Ovary (tissue), 9 donors: Measurements from ENCODE around the gene CHML. TPM values are rescaled to one million over a fixed set of nuclear protein-coding genes. Genes with fewer than 3 reads are reported as not detected.
A peak's percentile ranks its signal among the peaks of the same experiment; 100 is the strongest.

Experiments
- DNase-seq, 5 donors: peaks; one replicate each; pipeline ENCODE4 v3.0.0-alpha.2; 2019 to 2020
- H3K27ac ChIP-seq, 2 donors: fragments of 200-600 bp; one replicate each; pipeline versions ENCODE4 v1.5.1 to v1.8.0; 2019 to 2022
- H3K27me3 ChIP-seq: fragments of 200-600 bp; one replicate; pipeline ENCODE4 v1.8.0; 2022
- H3K36me3 ChIP-seq: fragments of 200-600 bp; sonication (generic); one replicate; pipeline ENCODE4 v1.5.1; 2019
- H3K4me1 ChIP-seq: one replicate; pipeline ENCODE4 v1.8.1; 2013; ENCODE audit warnings: mild to moderate bottlenecking, moderate library complexity; ENCODE audit not compliant: insufficient read depth
- H3K4me3 ChIP-seq: fragments of 200-600 bp; sonication (generic); one replicate; pipeline ENCODE4 v1.5.1; 2017
- H3K9me3 ChIP-seq, 2 donors: fragments of 200-600 bp in 1 of 2; sonication (generic) in 1 of 2; one replicate each; pipeline versions ENCODE4 v1.5.1 to v1.8.1; 2013 to 2019; ENCODE audit warnings: mild to moderate bottlenecking in 1 of 2, moderate library complexity in 1 of 2
- CTCF ChIP-seq, 3 donors: fragments of 450-650 bp in 2 of 3; fragments of 200-600 bp in 1 of 3; IDR thresholded peaks; one replicate each; pipeline versions ENCODE4 v1.5.1 to v1.8.0; 2016 to 2022; ENCODE audit warnings: antibody characterized with exemption in 3 of 3, mild to moderate bottlenecking in 1 of 3
- EP300 ChIP-seq: sonication (generic); formaldehyde crosslinking; IDR thresholded peaks from one replicate; pipeline ENCODE4 v1.6.1; 2017; ENCODE audit warnings: antibody characterized with exemption
- POLR2A ChIP-seq: fragments of 450-650 bp; IDR thresholded peaks from one replicate; pipeline ENCODE4 v1.6.1; 2017; ENCODE audit warnings: antibody characterized with exemption, mild to moderate bottlenecking, moderate library complexity
- WGBS, 3 donors: extraction: QIAGEN DNeasy Blood & Tissue Kit in 1 of 3; methylation state at CpG; one replicate each; pipeline versions ENCODE4 v1.1.5 to v1.1.7; 2013 to 2017; 5-methylcytosine and 5-hydroxymethylcytosine counted together
- intact Hi-C, 4 donors: fragments of 100-400 bp; cut with DNase I; formaldehyde crosslinking; loops; one replicate each; pipeline versions ENCODE4 v1.11.0 to v1.15.1; 2022 to 2023
- polyA plus RNA-seq, 2 donors: library from polyadenylated mRNA; stranded (reverse); fragments of 200-250 nt in 1 of 2; fragments of 350-450 nt in 1 of 2; fragmentation: Illumina TruSeq in 1 of 2; extraction: RNeasy Lipid Tissue Mini Kit (QIAGEN cat#74804) in 1 of 2; gene quantifications; one replicate each; pipeline ENCODE4 v1.2.3, GENCODE V29; 2013 to 2014
- total RNA-seq, 7 donors: library from RNA; depleted of rRNA in 2 of 7; stranded (reverse); fragments of >200 nt in 2 of 7; fragmentation: NEBNext Ultra II Directional in 3 of 7; extraction: Animal tissue kit (Norgen Biotek cat#: 25700) in 3 of 7; gene quantifications; one replicate each; pipeline versions ENCODE4 v1.1.0 to v1.2.4, GENCODE V29; 2016 to 2023
- donor health status: DM: no; HTN: no; CAD: no; lungs with moderate emphysema.
- donor health status: DM: no; HTN: no; CAD: no.
- donor health status: Bipolar disorder and iron deficiency.
- donor health status: DM: yes; HTN: yes; CAD: no.
- donor health status: DM: no; HTN: no; CAD: no.
- donor health status: DM: yes; HTN: yes; CAD: no.

The CHML gene
- total and polyA plus RNA-seq, 9 donors: 5.3 to 25.1 (median 11.0) TPM

DNA sequence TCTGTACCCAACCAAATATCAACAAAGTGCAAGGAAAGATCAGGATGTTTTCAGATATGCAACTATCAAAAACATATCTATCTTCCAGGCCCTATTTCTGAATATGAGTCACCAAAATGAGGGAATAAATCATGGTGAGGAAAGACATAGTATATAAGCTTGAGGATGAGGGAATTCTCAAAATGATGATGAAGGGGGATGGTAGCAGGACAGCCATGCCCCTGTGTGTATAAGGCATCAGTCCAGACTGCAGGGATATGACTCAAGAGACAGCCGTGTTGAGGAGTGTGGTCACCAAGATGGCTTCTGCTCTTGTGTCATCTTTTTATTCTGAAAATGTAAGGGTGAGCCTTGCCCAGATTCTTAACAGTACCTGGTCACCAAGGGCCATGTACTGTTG is 7.5 kb upstream of the CHML start:
- no peaks in the 10 kb centered on the region for H3K4me1 ChIP-seq
- DNase-seq: no peak
- no peak overlapping the region for H3K4me3 ChIP-seq
- no peak overlapping the region for H3K27ac ChIP-seq
- TF ChIP-seq CTCF (IDR thresholded peaks at IDR 0.05) (no peak), POLR2A (no peak), EP300 (no peak)
- H3K9me3 ChIP-seq: no peaks in the 10 kb centered on the region
- no peaks in the 10 kb centered on the region for H3K36me3 ChIP-seq
- 92 to 97% (median 94%) methylated on average over 1 of the region's 1 CpG for WGBS, 3 donors
- intact Hi-C loops: no loop called here
- H3K27me3 ChIP-seq: no peaks in the 10 kb centered on the region

- H3K4me3 ChIP-seq: no peak overlapping the region
- DNase-seq: no peak
- H3K27me3 ChIP-seq: no peaks in the 10 kb centered on the region
- H3K9me3 ChIP-seq: no peaks in the 10 kb centered on the region
- WGBS, 3 donors: 89 to 96% (median 90%) methylated on average over 7 of the region's 7 CpGs
- H3K36me3 ChIP-seq: no peaks in the 10 kb centered on the region
- intact Hi-C loops: no loop called here
- no peak overlapping the region for H3K27ac ChIP-seq
- TF ChIP-seq EP300 (no peak), POLR2A (no peak), CTCF (IDR thresholded peaks at IDR 0.05) (no peak)
- no peaks in the 10 kb centered on the region for H3K4me1 ChIP-seq
These were observed 6.0 kb upstream of the CHML start for GRCh38 chr1:241646201-241646600.

GRCh38 chr1:241645199-241645598 is 5.0 kb upstream of the CHML start:
- WGBS, 3 donors: 34 to 54% (median 36%) methylated on average over 4 of the region's 4 CpGs
- H3K4me3 ChIP-seq: no peak overlapping the region
- no peaks in the 10 kb centered on the region for H3K27me3 ChIP-seq
- H3K36me3 ChIP-seq: no peaks in the 10 kb centered on the region
- H3K27ac ChIP-seq: peak overlapping the region in 1 of 2 donors; percentile 63
- TF ChIP-seq EP300: no peak
- TF ChIP-seq CTCF (IDR thresholded peaks at IDR 0.05): no peak
- TF ChIP-seq POLR2A: no peak
- no peaks in the 10 kb centered on the region for H3K4me1 ChIP-seq
- peak in 4 of 5 donors; percentile 29 to 35 (median 32) for DNase-seq
- intact Hi-C loops: no loop called here
- no peaks in the 10 kb centered on the region for H3K9me3 ChIP-seq

GRCh38 chr1:241644259-241644658 is 4.1 kb upstream of the CHML start:
- no peak for TF ChIP-seq POLR2A
- TF ChIP-seq CTCF (IDR thresholded peaks at IDR 0.05): no peak
- no peak for TF ChIP-seq EP300
- no peaks in the 10 kb centered on the region for H3K27me3 ChIP-seq
- no peaks in the 10 kb centered on the region for H3K9me3 ChIP-seq
- H3K4me3 ChIP-seq: no peak overlapping the region
- peak overlapping the region in 1 of 2 donors; percentile 0 for H3K27ac ChIP-seq
- no peak for DNase-seq
- H3K4me1 ChIP-seq: no peaks in the 10 kb centered on the region
- 92 to 100% (median 95%) methylated on average over 2 of the region's 2 CpGs for WGBS, 3 donors
- H3K36me3 ChIP-seq: no peaks in the 10 kb centered on the region
- intact Hi-C loops: no loop called here

DNA sequence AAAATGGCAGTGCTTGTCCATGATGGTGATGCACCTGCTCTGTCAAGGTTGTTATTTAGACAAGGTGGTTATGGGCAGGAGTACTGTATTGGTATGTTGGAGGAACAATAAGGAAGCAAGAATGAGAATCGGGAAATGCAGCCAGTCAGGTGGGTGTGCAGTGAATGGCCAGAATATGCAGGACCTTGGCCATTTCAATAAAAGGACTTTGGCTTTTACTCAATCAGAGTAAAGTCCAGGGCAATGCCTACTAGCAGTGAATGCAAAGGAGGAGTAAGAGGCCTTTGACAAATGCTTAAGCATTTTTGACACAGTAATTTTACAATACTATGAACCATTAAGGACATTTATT is 2.4 kb upstream of the CHML start:
- 92 to 96% (median 94%) methylated on average over 1 of the region's 1 CpG for WGBS, 3 donors
- no peaks in the 10 kb centered on the region for H3K36me3 ChIP-seq
- no peaks in the 10 kb centered on the region for H3K27me3 ChIP-seq
- H3K9me3 ChIP-seq: no peaks in the 10 kb centered on the region
- no peak for DNase-seq
- H3K27ac ChIP-seq: no peak overlapping the region
- intact Hi-C loops: no loop called here
- no peak for TF ChIP-seq POLR2A
- TF ChIP-seq CTCF (IDR thresholded peaks at IDR 0.05): no peak
- no peak for TF ChIP-seq EP300
- no peak overlapping the region for H3K4me3 ChIP-seq
- peaks cover 2% of the 10 kb centered on the region for H3K4me1 ChIP-seq
